ENCODE data around the gene SLC2A1. TPM values are rescaled to one million over a fixed set of nuclear protein-coding genes. Genes with fewer than 3 reads are reported as not detected.

Gene SLC2A1
- total and polyA plus RNA-seq, 7 donors = 1.1 to 3.8 (median 2.1) TPM

DNA sequence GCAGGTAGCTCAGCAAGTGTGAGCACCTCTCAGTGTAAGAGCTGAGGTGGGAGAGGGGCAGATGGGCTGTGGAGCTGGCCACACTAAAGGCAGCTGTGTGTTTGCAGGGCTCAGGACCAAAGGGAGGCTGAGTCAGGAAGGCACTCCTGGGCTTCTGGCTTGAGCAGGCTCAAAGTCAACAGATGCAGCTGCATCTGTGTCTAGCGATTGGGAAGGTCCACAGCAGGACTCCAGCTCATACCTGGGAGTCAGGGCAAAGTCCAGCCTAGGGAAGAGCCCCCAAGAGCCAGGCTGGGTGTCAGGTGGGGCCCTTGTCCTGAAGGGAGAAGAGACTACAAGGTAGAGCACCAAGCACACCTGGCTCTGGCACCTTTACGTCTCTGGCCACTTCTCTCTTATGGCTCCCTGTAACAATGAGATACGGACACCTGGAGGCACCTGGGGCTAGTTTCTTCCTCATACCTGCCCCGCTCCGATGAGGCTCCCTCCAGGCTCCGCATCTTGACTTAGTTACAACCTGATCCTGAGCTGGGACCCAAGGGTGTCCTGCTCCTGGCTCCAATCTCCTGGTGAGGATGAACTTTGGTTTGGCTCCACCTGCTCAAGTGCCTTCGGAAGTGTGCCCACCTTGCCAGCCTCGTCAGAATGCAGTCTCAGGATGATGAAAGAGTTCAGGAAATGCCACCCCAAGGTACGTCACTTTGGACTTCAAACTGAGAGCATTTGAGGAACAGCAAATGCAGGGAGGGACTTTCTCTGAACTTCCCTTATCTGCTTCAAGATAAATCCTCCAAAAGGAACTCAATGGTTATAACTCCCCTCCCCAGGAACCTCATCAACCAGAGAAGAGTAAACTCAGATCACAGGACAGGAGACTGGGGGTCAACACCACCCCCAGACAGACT lies 21.5 kb upstream of the SLC2A1 start:
- H3K9me3 ChIP-seq = no peaks in the 10 kb centered on the region
- 86 to 88% (median 87%) methylated on average over 9 of the region's 9 CpGs for WGBS, 3 donors
- no peak overlapping the region for H3K4me3 ChIP-seq
- DNase-seq (no peak), ATAC-seq (no peak)
- H3K27ac ChIP-seq = no peak overlapping the region
- H3K36me3 ChIP-seq (ENCODE audit: insufficient read depth in 1 of 2, low read depth in 1 of 2) = no peaks in the 10 kb centered on the region
- H3K4me1 ChIP-seq = no peaks in the 10 kb centered on the region
- H3K27me3 ChIP-seq (ENCODE audit: insufficient read depth in 3 of 3, low read length in 2 of 3) = peaks cover 0 to 18% (median 0%) of the 10 kb centered on the region in 3 donors
- intact Hi-C loops (cut with DNase I) = no loop called here
- TF ChIP-seq, protein P1, sequence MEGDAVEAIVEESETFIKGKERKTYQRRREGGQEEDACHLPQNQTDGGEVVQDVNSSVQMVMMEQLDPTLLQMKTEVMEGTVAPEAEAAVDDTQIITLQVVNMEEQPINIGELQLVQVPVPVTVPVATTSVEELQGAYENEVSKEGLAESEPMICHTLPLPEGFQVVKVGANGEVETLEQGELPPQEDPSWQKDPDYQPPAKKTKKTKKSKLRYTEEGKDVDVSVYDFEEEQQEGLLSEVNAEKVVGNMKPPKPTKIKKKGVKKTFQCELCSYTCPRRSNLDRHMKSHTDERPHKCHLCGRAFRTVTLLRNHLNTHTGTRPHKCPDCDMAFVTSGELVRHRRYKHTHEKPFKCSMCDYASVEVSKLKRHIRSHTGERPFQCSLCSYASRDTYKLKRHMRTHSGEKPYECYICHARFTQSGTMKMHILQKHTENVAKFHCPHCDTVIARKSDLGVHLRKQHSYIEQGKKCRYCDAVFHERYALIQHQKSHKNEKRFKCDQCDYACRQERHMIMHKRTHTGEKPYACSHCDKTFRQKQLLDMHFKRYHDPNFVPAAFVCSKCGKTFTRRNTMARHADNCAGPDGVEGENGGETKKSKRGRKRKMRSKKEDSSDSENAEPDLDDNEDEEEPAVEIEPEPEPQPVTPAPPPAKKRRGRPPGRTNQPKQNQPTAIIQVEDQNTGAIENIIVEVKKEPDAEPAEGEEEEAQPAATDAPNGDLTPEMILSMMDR (IDR thresholded peaks at IDR 0.05) = no peak

DNA sequence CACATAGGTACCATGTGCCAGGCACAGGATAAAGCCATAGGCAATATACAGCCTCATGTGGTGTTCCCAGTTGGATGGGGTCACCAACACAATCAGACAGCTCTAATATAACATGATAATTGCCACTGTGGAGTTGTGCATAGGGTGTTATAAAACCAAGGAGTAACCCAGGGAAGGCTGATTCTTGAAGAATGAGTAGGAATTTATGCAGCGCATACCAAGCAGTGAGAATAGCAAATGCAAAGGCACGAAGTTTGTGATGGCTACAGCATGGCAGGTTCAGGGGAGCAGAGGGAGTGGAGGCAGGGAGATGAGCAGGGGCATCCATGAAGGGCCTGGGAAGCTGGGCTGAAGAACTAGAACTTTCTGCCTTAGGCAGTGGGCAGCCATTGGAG lies 20.4 kb upstream of the SLC2A1 start:
- intact Hi-C loops (cut with DNase I) = no loop called here
- Histone ChIP-seq H3K4me3 (no peak overlapping the region), H3K4me1 (no peaks in the 10 kb centered on the region), H3K27me3 (ENCODE audit: insufficient read depth in 3 of 3, low read length in 2 of 3) (peaks cover 0 to 18% (median 0%) of the 10 kb centered on the region in 3 donors), H3K36me3 (ENCODE audit: insufficient read depth in 1 of 2, low read depth in 1 of 2) (no peaks in the 10 kb centered on the region), H3K9me3 (no peaks in the 10 kb centered on the region), H3K27ac (no peak overlapping the region)
- 85% methylated on average over 2 of the region's 2 CpGs for WGBS, 3 donors
- no peak for DNase-seq
- ATAC-seq = no peak
- TF ChIP-seq, protein P1 (IDR thresholded peaks at IDR 0.05) = no peak

DNA sequence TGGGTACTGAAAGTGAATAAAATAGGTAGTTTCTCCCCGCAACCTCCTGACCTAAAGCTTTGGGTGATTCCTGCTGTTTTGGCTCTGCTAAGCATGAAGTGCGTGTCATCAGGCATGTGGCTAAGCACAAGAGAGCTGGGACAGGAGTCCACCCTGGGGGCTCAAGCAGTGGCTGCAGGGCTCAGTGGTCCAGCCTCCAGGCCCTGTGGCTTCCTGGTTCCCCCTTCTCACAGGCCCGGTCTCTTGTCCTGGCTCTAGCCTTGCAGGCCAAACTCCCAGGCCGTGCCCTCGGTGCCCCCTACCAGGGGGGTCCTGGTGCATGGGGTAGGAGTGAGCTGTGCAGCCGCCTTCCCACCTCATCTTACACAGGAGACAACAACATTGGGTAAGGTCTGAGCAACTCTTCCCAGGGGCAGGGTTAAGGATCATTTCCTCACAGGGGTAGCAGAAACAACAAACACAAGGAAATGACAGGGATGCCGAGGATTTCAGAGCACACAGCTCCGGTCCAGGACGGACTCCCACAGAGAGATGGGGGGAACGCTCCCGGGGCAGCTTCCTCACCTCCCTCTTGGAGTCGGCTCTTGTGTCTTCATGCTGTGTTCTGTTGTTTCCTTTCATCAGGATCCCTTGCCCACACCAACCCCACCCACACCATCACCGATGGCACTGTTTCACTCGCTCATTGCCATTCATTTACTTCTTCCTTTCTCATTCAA lies 19.8 kb upstream of the SLC2A1 start:
- Histone ChIP-seq H3K27me3 (ENCODE audit: insufficient read depth in 3 of 3, low read length in 2 of 3) (peaks cover 0 to 18% (median 0%) of the 10 kb centered on the region in 3 donors), H3K4me1 (no peaks in the 10 kb centered on the region), H3K36me3 (ENCODE audit: insufficient read depth in 1 of 2, low read depth in 1 of 2) (no peaks in the 10 kb centered on the region), H3K9me3 (no peaks in the 10 kb centered on the region), H3K4me3 (no peak overlapping the region), H3K27ac (no peak overlapping the region)
- ATAC-seq (no peak), DNase-seq (no peak)
- TF ChIP-seq, protein P1 (IDR thresholded peaks at IDR 0.05) = no peak
- intact Hi-C loops (cut with DNase I) = no loop called here
- WGBS, 3 donors = 66 to 76% (median 71%) methylated on average over 14 of the region's 14 CpGs

DNA sequence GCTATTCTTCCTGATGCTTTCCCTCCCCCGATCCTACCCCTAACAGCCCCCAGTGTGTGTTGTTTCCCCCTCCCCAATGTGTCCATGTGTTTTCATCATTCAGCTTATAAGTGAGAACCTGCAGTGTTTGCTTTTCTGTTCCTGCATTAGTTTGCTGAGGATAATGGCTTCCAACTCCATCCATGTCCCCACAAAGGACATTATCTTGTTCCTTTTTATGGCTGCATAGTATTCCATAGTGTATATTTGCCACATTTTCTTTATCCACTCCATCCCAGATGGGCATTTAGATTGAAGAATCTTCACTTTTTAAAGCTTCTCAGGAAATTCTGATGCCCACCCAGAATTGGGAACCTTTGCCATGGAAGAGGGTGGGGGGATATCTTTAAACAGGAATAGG lies 19.0 kb upstream of the SLC2A1 start:
- no peak for ATAC-seq
- intact Hi-C loops (cut with DNase I) = no loop called here
- H3K4me1 ChIP-seq = no peaks in the 10 kb centered on the region
- peaks cover 0 to 18% (median 0%) of the 10 kb centered on the region in 3 donors for H3K27me3 ChIP-seq (ENCODE audit: insufficient read depth in 3 of 3, low read length in 2 of 3)
- TF ChIP-seq, protein P1 (IDR thresholded peaks at IDR 0.05) = no peak
- H3K36me3 ChIP-seq (ENCODE audit: insufficient read depth in 1 of 2, low read depth in 1 of 2) = no peaks in the 10 kb centered on the region
- no peak overlapping the region for H3K27ac ChIP-seq
- no peak for DNase-seq
- H3K9me3 ChIP-seq = no peaks in the 10 kb centered on the region
- H3K4me3 ChIP-seq = no peak overlapping the region
- WGBS, 3 donors = 64 to 83% (median 76%) methylated on average over 1 of the region's 1 CpG
